ENCODE measurements around the gene MAP2K4. TPM values are rescaled to one million over a fixed set of nuclear protein-coding genes. Genes with fewer than 3 reads are reported as not detected.

MAP2K4 gene
- total RNA-seq, 1 donor = 39.3 TPM

DNA sequence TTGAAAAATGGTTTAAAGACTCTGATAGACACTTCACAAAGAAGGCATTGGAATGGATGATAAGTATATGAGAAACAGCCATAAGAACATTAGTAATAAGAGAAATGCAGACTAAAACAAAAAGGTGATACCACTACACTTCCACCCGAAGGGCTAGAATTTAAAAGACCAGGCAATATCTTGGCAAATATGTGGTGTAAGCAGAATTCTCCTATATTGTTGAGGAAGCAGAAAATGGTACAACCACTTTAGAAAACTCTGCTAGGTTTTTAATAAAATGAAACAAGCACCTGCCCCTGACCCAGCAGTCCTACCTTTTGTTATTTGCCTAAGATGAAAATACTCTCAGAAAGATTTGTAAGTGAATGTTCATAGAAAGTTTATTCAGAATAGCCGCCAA is 43.7 kb downstream of the MAP2K4 start:
- DNase-seq (ENCODE audit: low read depth) = no peak
- TF ChIP-seq, protein P1, sequence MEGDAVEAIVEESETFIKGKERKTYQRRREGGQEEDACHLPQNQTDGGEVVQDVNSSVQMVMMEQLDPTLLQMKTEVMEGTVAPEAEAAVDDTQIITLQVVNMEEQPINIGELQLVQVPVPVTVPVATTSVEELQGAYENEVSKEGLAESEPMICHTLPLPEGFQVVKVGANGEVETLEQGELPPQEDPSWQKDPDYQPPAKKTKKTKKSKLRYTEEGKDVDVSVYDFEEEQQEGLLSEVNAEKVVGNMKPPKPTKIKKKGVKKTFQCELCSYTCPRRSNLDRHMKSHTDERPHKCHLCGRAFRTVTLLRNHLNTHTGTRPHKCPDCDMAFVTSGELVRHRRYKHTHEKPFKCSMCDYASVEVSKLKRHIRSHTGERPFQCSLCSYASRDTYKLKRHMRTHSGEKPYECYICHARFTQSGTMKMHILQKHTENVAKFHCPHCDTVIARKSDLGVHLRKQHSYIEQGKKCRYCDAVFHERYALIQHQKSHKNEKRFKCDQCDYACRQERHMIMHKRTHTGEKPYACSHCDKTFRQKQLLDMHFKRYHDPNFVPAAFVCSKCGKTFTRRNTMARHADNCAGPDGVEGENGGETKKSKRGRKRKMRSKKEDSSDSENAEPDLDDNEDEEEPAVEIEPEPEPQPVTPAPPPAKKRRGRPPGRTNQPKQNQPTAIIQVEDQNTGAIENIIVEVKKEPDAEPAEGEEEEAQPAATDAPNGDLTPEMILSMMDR (IDR thresholded peaks at IDR 0.05; ENCODE audit: insufficient read depth, low read depth, low read length) = no peak

DNA sequence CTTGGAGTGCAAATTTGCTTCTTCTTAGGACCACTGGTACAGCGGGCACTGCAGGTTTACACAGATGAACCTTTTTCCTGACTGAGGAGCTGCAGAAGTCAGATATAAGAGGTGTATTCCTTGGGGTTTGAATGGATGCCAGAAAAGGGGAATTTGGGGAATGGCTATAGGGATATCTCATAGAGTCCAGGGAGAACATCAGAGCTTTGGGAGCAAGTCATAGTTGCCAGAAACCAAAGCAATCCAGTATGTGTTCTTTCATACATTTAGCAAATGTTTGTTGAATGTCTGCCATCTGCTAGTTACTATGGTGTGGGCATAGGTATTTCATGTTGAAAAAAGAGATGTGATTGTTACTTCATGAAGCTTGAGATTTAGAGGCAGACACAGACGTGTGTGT is 46.8 kb downstream of the MAP2K4 start:
- no peak overlapping the region for H3K4me3 ChIP-seq (ENCODE audit: low read depth, low read length)
- TF ChIP-seq, protein P1 (IDR thresholded peaks at IDR 0.05; ENCODE audit: insufficient read depth, low read depth, low read length) = no peak
- no peak for DNase-seq (ENCODE audit: low read depth)

More for the DNA sequence above, 43.7 kb downstream of the MAP2K4 start:
- H3K4me3 ChIP-seq (ENCODE audit: low read depth, low read length) = no peak overlapping the region

DNA sequence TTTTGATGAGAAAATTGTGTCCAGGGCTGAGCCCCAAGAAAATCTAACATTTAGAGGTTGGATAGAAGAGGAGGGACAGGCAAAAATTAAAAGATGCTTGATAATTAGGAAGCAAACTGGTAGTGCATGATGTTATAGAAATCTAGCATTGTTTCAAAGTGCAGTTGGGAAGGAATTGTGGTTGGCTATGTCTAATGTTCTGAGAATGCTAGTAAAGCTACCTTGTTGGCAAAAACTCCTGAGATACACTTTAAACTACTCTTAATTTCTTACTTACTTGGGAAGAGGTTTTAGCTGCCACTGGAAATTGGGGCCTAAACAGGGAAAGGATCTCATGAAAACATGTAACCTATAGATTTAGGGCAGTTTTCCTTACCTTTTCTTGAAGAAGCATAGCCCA is 48.3 kb downstream of the MAP2K4 start:
- no peak overlapping the region for H3K4me3 ChIP-seq (ENCODE audit: low read depth, low read length)
- no peak for DNase-seq (ENCODE audit: low read depth)
- TF ChIP-seq, protein P1 (IDR thresholded peaks at IDR 0.05; ENCODE audit: insufficient read depth, low read depth, low read length) = no peak

DNA sequence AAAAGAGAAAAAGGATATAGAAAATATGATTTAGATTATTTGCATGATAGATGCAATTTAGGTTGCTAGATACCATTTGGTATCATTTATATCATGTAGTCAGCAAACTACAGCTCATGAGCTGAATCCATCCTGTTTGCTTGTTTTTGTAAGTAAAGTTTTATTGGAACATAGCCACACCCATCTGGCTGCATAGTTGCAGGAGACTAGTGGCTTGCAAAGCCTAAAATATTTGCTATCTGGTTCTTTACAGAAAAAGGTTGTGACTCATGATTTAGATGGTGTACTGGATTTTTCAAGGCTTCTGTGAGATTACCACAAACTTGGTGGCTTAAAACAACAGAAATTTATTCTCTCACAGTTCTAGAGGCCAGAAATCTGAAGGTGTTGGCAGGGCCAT is 49.9 kb downstream of the MAP2K4 start:
- no peak overlapping the region for H3K4me3 ChIP-seq (ENCODE audit: low read depth, low read length)
- DNase-seq (ENCODE audit: low read depth) = peak; percentile 82
- TF ChIP-seq, protein P1 (IDR thresholded peaks at IDR 0.05; ENCODE audit: insufficient read depth, low read depth, low read length) = no peak

DNA sequence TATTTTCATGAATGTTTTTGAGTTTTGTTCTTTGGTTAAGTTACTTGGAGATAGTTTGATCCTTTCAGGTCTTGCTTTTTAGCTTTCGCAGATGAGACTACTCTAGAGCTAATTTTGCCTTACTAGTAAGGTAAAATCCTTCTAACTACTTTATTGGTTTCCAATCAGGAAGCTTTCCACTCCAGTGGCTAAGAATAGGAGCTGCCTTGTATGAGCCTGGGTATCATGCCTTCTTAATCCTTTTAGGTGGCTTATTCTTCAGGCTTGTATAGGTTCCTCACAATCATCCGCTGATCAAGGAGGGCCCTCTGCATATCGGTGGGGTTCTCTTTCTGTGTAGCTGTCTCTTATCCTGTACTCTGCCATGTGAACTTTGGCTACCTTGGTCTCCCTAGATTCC is 53.7 kb downstream of the MAP2K4 start:
- DNase-seq (ENCODE audit: low read depth) = no peak
- TF ChIP-seq, protein P1 (IDR thresholded peaks at IDR 0.05; ENCODE audit: insufficient read depth, low read depth, low read length) = no peak
- no peak overlapping the region for H3K4me3 ChIP-seq (ENCODE audit: low read depth, low read length)

- H3K4me3 ChIP-seq (ENCODE audit: low read depth, low read length) = no peak overlapping the region
- peak; percentile 12 for DNase-seq (ENCODE audit: low read depth)
- TF ChIP-seq, protein P1 (IDR thresholded peaks at IDR 0.05; ENCODE audit: insufficient read depth, low read depth, low read length) = no peak
These were observed 57.1 kb downstream of the MAP2K4 start for GRCh38 chr17:12077773-12078172.

GRCh38 chr17:12078791-12079190 is 58.1 kb downstream of the MAP2K4 start:
- no peak overlapping the region for H3K4me3 ChIP-seq (ENCODE audit: low read depth, low read length)
- TF ChIP-seq, protein P1 (IDR thresholded peaks at IDR 0.05; ENCODE audit: insufficient read depth, low read depth, low read length) = no peak
- peak; percentile 59 for DNase-seq (ENCODE audit: low read depth)
